GM21367 (cell line): Measurements from ENCODE around the gene UNC13B.

Experiments used
- ATAC-seq: cut with Tn5 transposase; IDR thresholded peaks from one replicate; pipeline ENCODE4 v1.9.1; 2021; ENCODE audit not compliant: unreplicated experiment

The UNC13B gene

DNA sequence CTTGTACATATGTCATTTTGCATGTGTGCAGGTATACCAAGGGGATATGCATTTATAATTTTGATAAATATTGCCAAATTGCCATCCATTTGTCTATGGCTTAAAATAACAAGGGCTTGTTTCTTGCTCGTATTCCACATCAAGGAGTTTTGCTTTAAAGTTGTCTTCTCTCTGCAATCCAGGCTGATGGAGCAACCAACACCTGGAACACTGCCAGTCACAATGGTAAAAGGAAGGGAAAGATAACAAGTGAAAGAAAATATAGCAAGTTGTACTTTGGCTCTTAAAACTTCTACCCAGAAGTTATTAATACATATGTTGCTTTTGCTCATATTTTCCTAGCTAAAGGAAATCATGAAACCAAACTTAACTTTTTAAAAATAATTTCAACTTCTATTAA is 156.9 kb downstream of the UNC13B start:
- no peak for ATAC-seq

DNA sequence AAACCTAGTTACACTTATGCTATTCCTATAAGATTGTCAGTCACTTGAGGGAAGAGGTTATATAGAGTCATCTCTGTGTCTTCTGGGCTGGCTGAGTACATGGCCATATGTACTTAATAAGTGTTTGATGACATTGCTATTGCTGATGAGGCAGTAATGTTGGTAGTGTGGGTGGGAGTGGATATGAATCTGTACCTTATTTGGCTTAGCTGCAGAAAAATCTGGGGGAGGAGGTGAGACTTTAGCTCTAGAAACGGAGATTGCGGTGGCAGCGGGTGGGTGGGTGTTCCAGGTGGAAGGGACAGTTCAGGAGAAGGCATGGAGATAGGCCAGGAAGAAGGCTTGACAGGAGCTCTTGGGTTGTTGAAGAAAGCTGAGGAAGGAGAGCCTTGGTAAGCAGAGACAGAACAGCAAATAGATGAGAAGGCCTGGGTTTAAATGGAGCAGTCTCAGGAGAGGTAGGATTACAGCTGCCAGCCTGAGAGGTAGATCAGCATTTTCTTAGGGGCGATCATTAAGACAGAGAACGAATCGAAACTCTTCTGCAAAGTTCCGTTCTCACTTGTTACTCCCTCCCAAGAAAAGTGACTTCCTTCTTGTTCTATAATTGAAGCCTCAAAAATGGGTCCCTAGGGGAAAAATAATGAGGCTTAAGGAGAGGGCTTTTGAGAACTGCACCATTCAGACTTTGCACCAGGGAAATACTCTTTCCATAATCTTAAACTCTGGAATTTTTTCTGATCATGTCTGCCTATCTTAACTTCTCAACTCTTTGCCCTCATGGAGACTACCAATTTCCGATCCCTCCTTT is 160.5 kb downstream of the UNC13B start:
- no peak for ATAC-seq

DNA sequence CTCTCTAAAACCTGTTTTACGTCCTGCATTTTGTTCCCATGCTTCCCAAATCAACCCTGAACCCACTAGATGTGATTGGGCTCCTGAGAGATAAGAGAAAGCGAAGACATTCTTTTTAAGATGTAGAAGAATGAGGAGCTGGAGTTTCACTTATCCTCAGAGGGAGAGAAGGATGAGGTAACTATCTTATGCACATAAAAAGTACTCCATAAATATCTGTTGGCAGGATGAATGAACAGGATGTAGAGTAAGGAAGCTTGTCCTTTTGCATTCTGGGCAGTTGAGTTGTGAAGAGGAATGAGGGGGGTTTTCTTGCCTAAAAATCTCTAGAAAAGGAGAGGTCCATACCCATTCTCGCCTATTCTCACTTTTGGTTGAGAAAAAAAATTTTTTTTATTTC is 163.2 kb downstream of the UNC13B start:
- no peak for ATAC-seq

DNA sequence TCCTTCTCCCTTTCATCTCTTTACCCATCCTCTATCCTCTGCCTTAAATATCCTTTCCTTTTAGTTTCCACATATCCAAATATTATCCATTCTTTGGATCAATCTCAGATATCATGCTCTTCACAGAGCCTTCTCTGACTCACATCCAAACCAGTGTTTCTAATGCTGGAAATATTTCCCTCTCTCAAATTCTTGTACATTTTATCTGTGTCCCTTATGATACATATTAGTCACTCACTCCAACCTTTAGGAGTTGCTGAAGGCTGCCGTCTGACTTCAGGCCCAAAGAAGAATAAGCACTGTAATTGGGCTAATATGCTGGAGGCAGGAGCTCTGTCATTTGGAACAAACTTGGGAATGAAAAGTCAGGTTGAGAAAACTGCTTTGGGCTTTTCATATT is 171.7 kb downstream of the UNC13B start:
- ATAC-seq, result no peak

DNA sequence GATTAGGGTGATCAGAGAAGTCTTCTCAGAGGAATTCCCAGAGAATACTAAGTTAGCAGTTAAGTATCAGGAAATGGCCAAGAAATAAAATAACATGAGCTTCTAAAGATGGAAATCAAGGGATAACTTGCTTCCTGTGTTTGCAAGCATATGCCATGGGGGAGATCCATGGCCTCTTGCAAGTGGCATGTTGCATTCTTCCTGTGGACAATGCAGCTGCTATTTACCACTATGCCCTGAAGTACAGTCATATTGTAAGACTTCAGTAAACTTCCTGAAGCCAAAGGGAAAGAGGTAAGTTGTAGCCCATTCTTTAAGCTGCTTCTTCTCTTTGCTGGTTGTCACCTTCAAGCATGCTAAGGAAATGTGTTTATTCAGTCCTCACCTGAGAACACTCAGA is 173.4 kb downstream of the UNC13B start:
- no peak for ATAC-seq

DNA sequence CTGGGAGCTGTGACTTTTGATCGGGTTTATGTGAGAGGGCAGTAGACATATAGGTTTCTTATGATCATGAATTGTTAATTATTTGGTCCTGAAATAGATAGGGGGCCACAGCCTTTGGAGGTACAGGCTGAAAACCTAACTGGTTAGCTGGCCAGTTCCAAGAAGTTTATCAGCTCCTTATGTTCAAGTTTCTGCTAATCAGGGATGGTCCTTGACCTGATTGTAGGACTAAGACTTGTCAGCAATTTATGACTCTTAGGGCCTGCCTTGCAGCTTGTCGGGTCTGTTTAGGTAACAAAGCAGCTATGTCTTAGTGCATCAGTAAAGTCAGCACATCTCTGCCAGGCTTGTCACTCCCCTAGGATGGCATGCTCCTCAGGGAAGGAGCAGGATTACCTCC is 176.3 kb downstream of the UNC13B start:
- ATAC-seq, result no peak

DNA sequence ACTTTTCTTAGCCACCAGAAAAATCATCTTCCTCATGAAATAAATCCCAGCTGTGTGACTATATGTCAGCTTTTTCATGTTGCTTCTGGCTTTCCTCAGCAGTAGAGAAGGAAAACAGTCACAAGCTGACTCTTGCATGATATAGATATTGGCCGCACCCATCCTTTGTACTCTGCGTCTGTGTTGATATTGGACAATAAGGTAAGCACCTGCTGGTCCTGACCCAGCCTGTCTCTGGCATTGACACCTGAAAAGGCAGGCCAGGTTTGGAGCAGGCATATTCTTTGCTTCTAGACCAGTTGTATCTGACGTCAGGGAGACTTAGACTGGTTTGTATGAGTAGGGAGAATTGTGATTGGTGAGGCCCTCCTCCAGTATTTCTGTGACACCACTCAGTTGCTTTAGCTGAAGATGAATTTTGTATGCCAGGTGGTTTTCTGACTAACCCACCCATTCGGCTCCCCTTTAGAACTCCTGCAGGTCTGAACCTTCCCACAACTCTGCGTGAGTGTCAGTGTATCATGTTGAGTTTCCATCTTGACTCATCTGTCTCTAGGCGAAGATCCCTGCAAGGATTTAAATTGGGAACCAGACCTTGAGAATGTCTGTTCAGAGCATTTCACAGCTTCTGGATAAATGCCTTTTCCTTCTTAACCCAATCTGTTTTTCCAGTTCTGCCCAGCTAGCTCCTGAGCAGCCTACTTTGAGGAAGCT is 176.9 kb downstream of the UNC13B start:
- no peak for ATAC-seq

DNA sequence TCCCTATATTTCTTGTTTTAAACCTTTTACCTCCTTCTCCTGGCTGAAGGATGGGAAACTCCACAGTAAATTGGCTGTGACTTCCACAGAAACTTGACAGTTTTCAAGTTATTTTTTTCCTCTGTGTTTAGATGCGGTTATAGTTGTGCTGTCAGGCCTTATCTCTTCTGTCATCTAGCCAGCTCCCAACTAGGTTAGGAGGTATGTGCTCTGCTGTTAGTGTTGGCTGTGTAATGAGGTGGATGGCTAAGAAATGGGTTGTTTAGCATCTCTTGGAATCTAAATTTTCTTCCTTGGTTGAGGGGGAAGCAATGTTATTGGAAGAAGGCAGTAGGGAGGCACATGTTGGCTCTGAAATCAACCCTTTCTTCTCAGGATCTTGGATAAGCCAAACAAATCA is 178.2 kb downstream of the UNC13B start:
- no peak for ATAC-seq

DNA sequence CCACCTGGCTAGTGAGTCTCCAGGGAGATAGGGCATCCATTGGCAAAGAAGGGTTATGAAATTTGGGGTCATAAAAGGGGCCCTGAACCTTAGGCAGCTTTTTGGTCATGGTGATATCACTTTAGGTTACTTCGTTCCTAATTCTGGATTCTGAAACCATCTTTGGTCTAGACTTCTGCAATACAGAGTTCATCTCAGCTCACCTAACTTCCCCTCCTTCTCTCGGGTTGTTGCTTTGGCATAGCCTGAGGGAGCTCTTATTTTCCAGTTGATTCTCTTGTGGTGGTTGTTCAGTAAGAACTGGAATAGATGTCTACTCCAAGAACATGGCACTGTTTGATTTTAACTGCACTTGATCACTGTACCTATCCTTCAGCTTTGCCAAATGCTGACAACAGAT is 179.2 kb downstream of the UNC13B start:
- no peak for ATAC-seq

DNA sequence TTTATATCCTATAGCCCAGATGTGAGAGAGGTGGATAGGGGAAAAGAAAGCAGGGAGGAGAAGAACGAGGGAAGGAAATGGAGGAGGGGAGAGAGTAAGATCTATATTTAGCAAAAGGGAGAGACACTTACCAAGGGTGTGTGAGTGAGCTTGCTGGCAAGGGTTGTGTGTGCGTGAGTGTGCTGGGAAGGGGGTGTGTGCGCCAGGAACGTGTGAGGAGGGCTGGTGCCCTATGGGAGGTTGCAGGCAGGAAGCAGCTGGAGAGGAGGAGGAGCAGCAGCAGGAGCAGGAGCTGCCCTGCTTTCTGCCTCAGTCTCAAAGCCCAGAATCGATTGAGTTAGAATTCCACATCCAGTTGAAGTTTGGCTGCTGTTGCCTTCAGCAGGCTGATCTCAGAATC is 179.8 kb downstream of the UNC13B start:
- no peak for ATAC-seq

DNA sequence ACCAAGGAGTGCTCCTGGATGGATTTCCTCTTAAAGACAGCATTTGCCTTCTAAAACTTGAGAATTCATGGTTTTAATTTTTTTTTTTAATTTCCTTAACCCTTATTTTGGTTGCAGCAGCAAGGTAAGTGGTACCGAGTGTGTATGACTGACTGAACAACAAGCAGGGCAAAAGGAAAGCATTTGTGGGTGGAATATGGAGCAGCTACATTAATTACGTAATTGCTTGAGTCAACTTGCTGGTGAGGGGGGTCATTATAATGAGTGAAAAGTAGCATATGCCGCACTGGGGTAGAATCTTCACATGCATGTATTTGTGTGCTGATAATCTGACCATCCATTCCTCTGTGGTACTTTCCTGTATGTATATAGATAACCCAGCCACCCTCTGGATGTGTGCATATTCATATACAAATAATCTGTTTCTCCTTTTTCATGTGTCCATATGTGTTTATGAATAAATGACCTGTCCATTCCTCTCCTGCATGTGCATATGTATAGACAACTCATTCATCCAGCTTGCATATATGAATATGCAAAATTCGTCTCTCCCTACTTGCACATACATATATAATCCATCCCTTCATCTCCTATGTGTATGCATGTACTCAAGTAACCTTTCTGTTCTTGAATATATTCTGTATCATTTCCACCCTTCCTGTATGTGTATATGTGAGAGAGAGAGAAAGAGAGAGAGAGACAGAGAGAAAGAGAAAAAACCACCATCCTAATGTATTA is 180.6 kb downstream of the UNC13B start:
- ATAC-seq, result no peak

DNA sequence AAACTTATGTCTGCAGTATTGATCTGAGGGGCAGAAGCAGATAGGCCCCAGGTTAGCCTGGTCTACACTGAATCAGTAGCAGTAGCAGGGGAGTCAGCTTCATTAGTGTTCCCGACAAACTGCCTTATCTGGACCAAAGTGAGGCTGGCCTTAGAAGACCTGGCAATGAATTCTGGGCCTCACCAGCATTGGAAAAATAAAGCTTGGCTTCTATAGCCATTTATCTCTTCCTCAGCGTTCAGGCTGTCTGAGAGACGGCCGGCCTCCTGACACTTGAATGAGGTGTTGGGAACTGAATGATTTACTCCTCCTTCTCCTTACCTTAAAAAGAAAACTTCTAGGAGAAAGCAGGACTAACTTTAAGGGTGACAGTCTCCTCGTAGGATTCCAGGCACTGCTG is 186.3 kb downstream of the UNC13B start:
- ATAC-seq, result no peak

DNA sequence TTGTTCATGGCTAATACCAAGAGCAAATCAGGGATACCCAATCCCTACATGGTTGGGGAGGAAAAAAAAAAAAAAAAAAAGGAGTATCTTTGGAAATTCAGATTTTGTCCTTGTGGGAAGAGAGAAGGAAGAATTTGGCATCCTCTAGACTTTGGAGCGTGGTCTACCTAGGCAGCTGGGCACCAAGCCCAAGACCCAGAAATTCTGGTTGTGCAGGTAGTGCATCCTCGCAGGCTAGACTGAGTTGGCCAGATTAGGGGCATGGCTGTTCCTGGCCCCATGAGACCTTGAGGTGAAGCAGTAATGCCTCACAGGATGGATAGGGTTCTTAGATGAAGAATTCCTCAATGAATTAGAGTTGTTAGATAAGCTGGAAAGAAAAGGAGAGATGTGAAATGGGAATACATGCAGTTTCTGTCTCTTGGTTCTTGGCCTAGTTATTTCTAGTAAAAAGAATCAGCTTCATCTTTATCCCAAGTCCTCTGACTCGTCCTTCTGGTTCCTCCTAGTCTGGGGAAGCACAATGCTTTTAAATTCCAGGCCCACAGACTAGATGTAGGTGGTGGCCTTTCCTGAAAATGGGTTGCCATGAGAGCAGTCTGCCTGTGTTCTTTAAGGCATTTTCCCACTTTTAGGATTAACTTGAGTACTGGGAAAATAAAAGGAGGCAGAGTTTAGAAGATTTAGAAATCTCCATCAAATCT is 187.6 kb downstream of the UNC13B start:
- ATAC-seq, result no peak

DNA sequence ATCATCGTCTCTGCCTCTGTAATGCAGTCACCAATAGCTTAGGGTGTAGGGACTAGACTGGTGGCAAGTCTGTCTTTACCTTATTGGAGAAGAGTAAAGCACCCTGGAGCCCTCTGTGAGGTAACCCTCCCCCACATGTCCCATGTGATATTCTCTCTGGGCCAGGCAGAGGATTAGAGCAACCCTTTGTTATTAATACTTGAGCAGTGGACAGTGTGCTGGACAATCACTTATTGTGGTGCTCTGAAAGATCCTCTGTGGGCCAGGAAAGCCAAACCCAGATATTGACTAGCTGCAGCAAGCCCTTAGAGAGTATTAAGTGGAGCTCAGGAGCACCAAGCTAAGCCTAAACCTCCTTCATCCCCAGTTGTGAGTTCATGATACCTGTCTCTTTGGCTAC is 188.4 kb downstream of the UNC13B start:
- ATAC-seq, result no peak

DNA sequence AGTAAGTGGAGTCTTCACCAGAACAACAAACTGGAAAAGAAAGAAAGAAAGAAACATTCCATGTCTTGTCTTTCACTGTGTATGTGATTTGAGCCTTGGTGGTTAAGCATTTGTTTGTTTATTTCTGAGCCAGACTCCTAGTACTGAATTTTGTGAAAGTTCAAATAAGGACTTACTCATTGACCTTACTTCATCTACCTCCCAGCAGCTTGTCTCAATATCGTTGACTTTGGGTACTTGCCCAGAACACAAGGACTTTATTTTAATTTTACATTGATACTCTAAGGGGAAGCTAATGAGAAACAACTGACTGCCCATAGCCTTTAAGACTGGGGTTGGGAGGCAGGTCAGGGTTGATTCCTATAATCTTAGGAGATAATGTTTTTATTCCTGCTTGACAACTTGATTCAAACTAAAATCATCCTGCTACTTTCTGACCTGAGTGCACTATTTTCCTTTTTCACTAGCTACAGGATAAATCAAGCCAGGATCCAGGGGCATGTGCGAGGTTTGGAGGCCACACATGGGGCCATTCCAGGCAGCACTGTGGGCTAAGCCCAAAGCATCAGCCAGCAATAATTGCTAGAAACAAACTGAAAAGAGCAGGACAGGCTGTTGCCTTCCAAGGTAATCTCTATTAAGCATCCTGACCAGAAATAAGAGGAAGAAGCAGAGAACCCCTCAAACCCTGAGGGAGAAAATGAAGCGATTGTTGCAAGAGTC is 189.2 kb downstream of the UNC13B start:
- ATAC-seq, result no peak

DNA sequence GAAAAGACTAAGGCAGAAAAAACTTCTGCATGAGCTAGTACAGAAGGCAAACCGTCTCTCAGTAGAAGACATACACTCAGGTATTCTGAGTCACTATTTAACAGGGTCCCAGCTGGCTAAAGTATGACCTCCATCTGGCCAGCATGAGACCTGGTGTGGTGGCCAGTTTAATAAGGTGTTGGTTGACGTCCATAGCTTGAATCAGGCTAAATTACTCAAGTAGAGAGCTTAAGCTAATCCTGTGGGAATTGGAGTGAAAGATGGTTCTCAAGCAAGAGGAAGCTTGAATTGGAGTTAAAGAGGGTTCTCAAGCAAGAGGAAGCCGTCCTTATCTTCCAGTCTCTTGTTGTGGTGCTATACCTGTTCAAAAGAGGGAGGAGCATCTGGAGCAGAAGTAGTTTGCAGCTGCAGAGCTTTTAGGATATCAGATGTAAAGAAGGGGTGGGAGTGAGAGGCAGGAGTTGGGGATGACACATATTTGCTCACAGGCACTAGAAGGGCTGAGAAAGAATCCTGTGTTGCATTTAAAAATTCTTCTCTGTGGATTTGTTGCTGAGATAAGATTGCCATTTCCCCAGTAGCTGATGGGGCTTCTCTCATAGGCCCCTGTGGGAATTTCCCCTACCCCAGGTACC is 192.0 kb downstream of the UNC13B start:
- no peak for ATAC-seq

DNA sequence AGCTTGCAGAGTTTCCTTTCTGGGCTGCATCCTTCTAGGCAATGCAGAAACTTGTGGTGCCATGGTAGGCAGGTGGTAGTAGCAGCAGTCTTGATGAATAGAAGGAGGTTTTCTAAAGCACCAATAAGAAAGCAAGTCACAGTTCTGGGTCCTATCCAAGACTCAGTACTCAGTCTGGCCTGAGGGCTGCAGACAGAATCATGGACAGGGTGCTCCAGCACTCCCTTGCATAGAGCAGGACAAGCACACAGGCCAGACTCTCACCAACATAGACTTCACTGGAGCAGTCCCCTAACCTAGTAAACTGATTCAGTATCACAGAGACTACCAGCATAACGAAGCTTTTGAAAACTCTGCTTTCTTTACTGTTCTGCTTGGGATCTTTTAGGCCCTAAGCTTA is 194.1 kb downstream of the UNC13B start:
- no peak for ATAC-seq

DNA sequence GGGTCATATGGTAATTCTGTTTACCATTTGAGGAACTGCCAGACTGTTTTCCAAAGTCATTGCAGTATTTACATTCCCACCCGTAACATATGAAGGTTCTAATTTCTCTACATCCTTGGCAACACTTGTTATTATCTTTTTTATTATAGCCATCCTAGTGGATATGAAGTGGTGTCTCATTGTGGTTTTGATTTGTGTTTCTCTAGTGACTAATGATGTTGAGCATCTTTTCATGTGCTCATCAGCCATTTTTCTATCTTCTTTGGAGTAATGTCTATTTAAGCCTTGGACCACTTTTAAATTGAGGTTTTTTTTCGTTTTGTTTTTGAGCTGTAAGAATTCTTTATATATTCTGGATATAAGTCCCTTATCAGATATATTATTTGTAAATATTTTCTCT is 195.3 kb downstream of the UNC13B start:
- ATAC-seq, result no peak

DNA sequence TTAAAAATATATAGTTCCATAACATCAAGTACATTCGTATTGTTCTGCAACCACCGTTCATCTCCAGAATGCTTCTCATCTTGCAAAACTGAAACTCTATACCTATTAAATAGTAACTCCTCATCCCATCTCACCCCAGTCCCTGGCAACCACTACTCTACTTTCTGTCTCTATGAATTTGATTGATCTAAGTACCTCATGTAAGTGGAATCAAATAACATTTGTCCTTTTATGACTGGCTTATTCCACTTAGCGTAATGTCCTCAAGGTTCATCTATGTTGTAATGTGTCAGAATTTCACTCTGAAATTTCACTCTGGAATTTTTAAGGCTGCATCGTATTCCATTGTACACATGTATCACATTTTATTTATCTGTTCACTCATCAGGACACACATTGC is 196.0 kb downstream of the UNC13B start:
- ATAC-seq, result no peak
